ENCODE data around the gene LRRC2.
A peak's percentile ranks its signal among the peaks of the same experiment; 100 is the strongest.

Gene LRRC2

GRCh38 chr3:46607603-46608028 lies 41.5 kb upstream of the LRRC2 start:
- H3K27ac ChIP-seq (ENCODE audit: low read length, poor library complexity, severe bottlenecking): no peak overlapping the region
- WGBS: 78% methylated on average over 6 of the region's 6 CpGs
- H3K14ac ChIP-seq (ENCODE audit: low read length in 2 of 2): no peak overlapping the region
- H3K4ac ChIP-seq (ENCODE audit: low read depth in 1 of 2, low read length in 2 of 2): no peak overlapping the region
- peak; percentile 15 for DNase-seq
- H3K27me3 ChIP-seq (ENCODE audit: control insufficient read depth in 1 of 2, insufficient read depth in 1 of 2, low read length in 2 of 2): no peaks in the 10 kb centered on the region
- H3K4me3 ChIP-seq (ENCODE audit: insufficient read depth in 1 of 2, low read depth in 1 of 2, low read length in 2 of 2): no peak overlapping the region
- no peak overlapping the region for H4K91ac ChIP-seq (ENCODE audit: low read length)
- no peak overlapping the region for H2AFZ ChIP-seq (ENCODE audit: low read depth, low read length)
- no peak overlapping the region for H4K8ac ChIP-seq (ENCODE audit: low read length)
- no peaks in the 10 kb centered on the region for H3K36me3 ChIP-seq (ENCODE audit: control insufficient read depth in 1 of 2, insufficient read depth in 2 of 2, low read depth in 1 of 2, low read length in 2 of 2)
- H2AK5ac ChIP-seq (ENCODE audit: low read length, severe bottlenecking): no peak overlapping the region
- H2BK5ac ChIP-seq (ENCODE audit: low read depth, low read length, poor library complexity, severe bottlenecking): no peak overlapping the region
- H3K9ac ChIP-seq (ENCODE audit: low read length): peak overlapping the region; percentile 59
- H2BK15ac ChIP-seq (ENCODE audit: low read depth, poor library complexity, severe bottlenecking): no peak overlapping the region
- no peak overlapping the region for H2BK12ac ChIP-seq (ENCODE audit: low read length in 2 of 2)
- H3K4me1 ChIP-seq (ENCODE audit: control insufficient read depth, insufficient read depth, low read depth, low read length): peaks cover 4% of the 10 kb centered on the region
- no peak overlapping the region for H3K23ac ChIP-seq (ENCODE audit: low read length in 2 of 2)
- H3K79me1 ChIP-seq (replicated peaks; ENCODE audit: low read length, poor library complexity, severe bottlenecking): no peaks in the 10 kb centered on the region
- no peak overlapping the region for H2BK120ac ChIP-seq (ENCODE audit: low read depth, low read length)
- no peak overlapping the region for H3K4me2 ChIP-seq (ENCODE audit: low read length, poor library complexity, severe bottlenecking)
- no peaks in the 10 kb centered on the region for H3K9me3 ChIP-seq (ENCODE audit: control insufficient read depth, low read length)
- H3K18ac ChIP-seq (ENCODE audit: low read depth in 1 of 2, low read length in 2 of 2): no peak overlapping the region

- no peak overlapping the region for H3K4ac ChIP-seq (ENCODE audit: low read depth in 1 of 2, low read length in 2 of 2)
- no peaks in the 10 kb centered on the region for H3K36me3 ChIP-seq (ENCODE audit: control insufficient read depth in 1 of 2, insufficient read depth in 2 of 2, low read depth in 1 of 2, low read length in 2 of 2)
- DNase-seq: no peak
- H3K18ac ChIP-seq (ENCODE audit: low read depth in 1 of 2, low read length in 2 of 2): no peak overlapping the region
- H3K4me1 ChIP-seq (ENCODE audit: control insufficient read depth, insufficient read depth, low read depth, low read length): no peaks in the 10 kb centered on the region
- H2AK5ac ChIP-seq (ENCODE audit: low read length, severe bottlenecking): no peak overlapping the region
- H3K27me3 ChIP-seq (ENCODE audit: control insufficient read depth in 1 of 2, insufficient read depth in 1 of 2, low read length in 2 of 2): peaks cover 0 to 5% of the 10 kb centered on the region in 2 experiments
- no peak overlapping the region for H3K4me2 ChIP-seq (ENCODE audit: low read length, poor library complexity, severe bottlenecking)
- no peak overlapping the region for H4K8ac ChIP-seq (ENCODE audit: low read length)
- H3K23ac ChIP-seq (ENCODE audit: low read length in 2 of 2): no peak overlapping the region
- no peaks in the 10 kb centered on the region for H3K9me3 ChIP-seq (ENCODE audit: control insufficient read depth, low read length)
- no peak overlapping the region for H4K91ac ChIP-seq (ENCODE audit: low read length)
- H2AFZ ChIP-seq (ENCODE audit: low read depth, low read length): no peak overlapping the region
- H3K79me1 ChIP-seq (replicated peaks; ENCODE audit: low read length, poor library complexity, severe bottlenecking): no peaks in the 10 kb centered on the region
- H2BK12ac ChIP-seq (ENCODE audit: low read length in 2 of 2): no peak overlapping the region
- 100% methylated on average over 2 of the region's 2 CpGs for WGBS
- H2BK15ac ChIP-seq (ENCODE audit: low read depth, poor library complexity, severe bottlenecking): no peak overlapping the region
- H3K27ac ChIP-seq (ENCODE audit: low read length, poor library complexity, severe bottlenecking): no peak overlapping the region
- no peak overlapping the region for H2BK120ac ChIP-seq (ENCODE audit: low read depth, low read length)
- H2BK5ac ChIP-seq (ENCODE audit: low read depth, low read length, poor library complexity, severe bottlenecking): no peak overlapping the region
- no peak overlapping the region for H3K14ac ChIP-seq (ENCODE audit: low read length in 2 of 2)
- H3K9ac ChIP-seq (ENCODE audit: low read length): no peak overlapping the region
- no peak overlapping the region for H3K4me3 ChIP-seq (ENCODE audit: insufficient read depth in 1 of 2, low read depth in 1 of 2, low read length in 2 of 2)
Observed at GRCh38 chr3:46604127-46604526, 38.0 kb upstream of the LRRC2 start.

- WGBS: 38% methylated on average over 1 of the region's 1 CpG
- H2BK12ac ChIP-seq (ENCODE audit: low read length in 2 of 2): no peak overlapping the region
- no peak overlapping the region for H3K9ac ChIP-seq (ENCODE audit: low read length)
- no peak overlapping the region for H3K14ac ChIP-seq (ENCODE audit: low read length in 2 of 2)
- H4K8ac ChIP-seq (ENCODE audit: low read length): no peak overlapping the region
- H2BK120ac ChIP-seq (ENCODE audit: low read depth, low read length): no peak overlapping the region
- no peak overlapping the region for H2AK5ac ChIP-seq (ENCODE audit: low read length, severe bottlenecking)
- no peaks in the 10 kb centered on the region for H3K9me3 ChIP-seq (ENCODE audit: control insufficient read depth, low read length)
- H2AFZ ChIP-seq (ENCODE audit: low read depth, low read length): no peak overlapping the region
- H2BK15ac ChIP-seq (ENCODE audit: low read depth, poor library complexity, severe bottlenecking): no peak overlapping the region
- no peak overlapping the region for H4K91ac ChIP-seq (ENCODE audit: low read length)
- H3K4me1 ChIP-seq (ENCODE audit: control insufficient read depth, insufficient read depth, low read depth, low read length): no peaks in the 10 kb centered on the region
- no peak for DNase-seq
- no peak overlapping the region for H3K23ac ChIP-seq (ENCODE audit: low read length in 2 of 2)
- no peak overlapping the region for H2BK5ac ChIP-seq (ENCODE audit: low read depth, low read length, poor library complexity, severe bottlenecking)
- H3K4me2 ChIP-seq (ENCODE audit: low read length, poor library complexity, severe bottlenecking): no peak overlapping the region
- no peak overlapping the region for H3K27ac ChIP-seq (ENCODE audit: low read length, poor library complexity, severe bottlenecking)
- H3K36me3 ChIP-seq (ENCODE audit: control insufficient read depth in 1 of 2, insufficient read depth in 2 of 2, low read depth in 1 of 2, low read length in 2 of 2): no peaks in the 10 kb centered on the region
- H3K4ac ChIP-seq (ENCODE audit: low read depth in 1 of 2, low read length in 2 of 2): no peak overlapping the region
- H3K27me3 ChIP-seq (ENCODE audit: control insufficient read depth in 1 of 2, insufficient read depth in 1 of 2, low read length in 2 of 2): peaks cover 0 to 5% of the 10 kb centered on the region in 2 experiments
- H3K18ac ChIP-seq (ENCODE audit: low read depth in 1 of 2, low read length in 2 of 2): no peak overlapping the region
- H3K4me3 ChIP-seq (ENCODE audit: insufficient read depth in 1 of 2, low read depth in 1 of 2, low read length in 2 of 2): no peak overlapping the region
- no peaks in the 10 kb centered on the region for H3K79me1 ChIP-seq (replicated peaks; ENCODE audit: low read length, poor library complexity, severe bottlenecking)
Observed at GRCh38 chr3:46603446-46604046, 37.4 kb upstream of the LRRC2 start.

- Histone ChIP-seq H2BK12ac (ENCODE audit: low read length in 2 of 2) (no peak overlapping the region), H4K91ac (ENCODE audit: low read length) (no peak overlapping the region), H3K27ac (ENCODE audit: low read length, poor library complexity, severe bottlenecking) (no peak overlapping the region), H3K9me3 (ENCODE audit: control insufficient read depth, low read length) (no peaks in the 10 kb centered on the region), H3K4me1 (ENCODE audit: control insufficient read depth, insufficient read depth, low read depth, low read length) (no peaks in the 10 kb centered on the region), H2BK15ac (ENCODE audit: low read depth, poor library complexity, severe bottlenecking) (no peak overlapping the region), H3K23ac (ENCODE audit: low read length in 2 of 2) (no peak overlapping the region), H3K4me3 (ENCODE audit: insufficient read depth in 1 of 2, low read depth in 1 of 2, low read length in 2 of 2) (no peak overlapping the region), H3K18ac (ENCODE audit: low read depth in 1 of 2, low read length in 2 of 2) (no peak overlapping the region), H2BK5ac (ENCODE audit: low read depth, low read length, poor library complexity, severe bottlenecking) (no peak overlapping the region), H3K27me3 (ENCODE audit: control insufficient read depth in 1 of 2, insufficient read depth in 1 of 2, low read length in 2 of 2) (peaks cover 0 to 5% of the 10 kb centered on the region in 2 experiments), H3K14ac (ENCODE audit: low read length in 2 of 2) (no peak overlapping the region), H2AK5ac (ENCODE audit: low read length, severe bottlenecking) (no peak overlapping the region), H3K9ac (ENCODE audit: low read length) (no peak overlapping the region), H3K4ac (ENCODE audit: low read depth in 1 of 2, low read length in 2 of 2) (no peak overlapping the region), H2AFZ (ENCODE audit: low read depth, low read length) (no peak overlapping the region), H4K8ac (ENCODE audit: low read length) (no peak overlapping the region), H2BK120ac (ENCODE audit: low read depth, low read length) (no peak overlapping the region), H3K4me2 (ENCODE audit: low read length, poor library complexity, severe bottlenecking) (no peak overlapping the region), H3K36me3 (ENCODE audit: control insufficient read depth in 1 of 2, insufficient read depth in 2 of 2, low read depth in 1 of 2, low read length in 2 of 2) (no peaks in the 10 kb centered on the region), H3K79me1 (replicated peaks; ENCODE audit: low read length, poor library complexity, severe bottlenecking) (no peaks in the 10 kb centered on the region)
- 88% methylated on average over 5 of the region's 5 CpGs for WGBS
- no peak for DNase-seq
Observed at GRCh38 chr3:46599590-46599989, 33.5 kb upstream of the LRRC2 start.
